NCI-H748 treated with DMSO at 0.1 percent for 48 hours (cell line): ENCODE results near the gene ZNF232.
"Not testable (repeated sequence)": the region's sequence is repeated elsewhere in the genome, so short reads cannot be mapped to it uniquely, and the experiment has no call there.

Source experiments
- DNase-seq: peaks from one replicate; lab custom pipeline; 2025; lab: John Stamatoyannopoulos, UW

The ZNF232 gene

GRCh38 chr17:5097101-5097834 is 14.4 kb downstream of the ZNF232 start:
- DNase-seq, result peak; percentile 87

- no peak for DNase-seq
Observed at GRCh38 chr17:5096731-5097100, 15.0 kb downstream of the ZNF232 start.

GRCh38 chr17:5092218-5093010 is 19.3 kb downstream of the ZNF232 start:
- no peak for DNase-seq

DNA sequence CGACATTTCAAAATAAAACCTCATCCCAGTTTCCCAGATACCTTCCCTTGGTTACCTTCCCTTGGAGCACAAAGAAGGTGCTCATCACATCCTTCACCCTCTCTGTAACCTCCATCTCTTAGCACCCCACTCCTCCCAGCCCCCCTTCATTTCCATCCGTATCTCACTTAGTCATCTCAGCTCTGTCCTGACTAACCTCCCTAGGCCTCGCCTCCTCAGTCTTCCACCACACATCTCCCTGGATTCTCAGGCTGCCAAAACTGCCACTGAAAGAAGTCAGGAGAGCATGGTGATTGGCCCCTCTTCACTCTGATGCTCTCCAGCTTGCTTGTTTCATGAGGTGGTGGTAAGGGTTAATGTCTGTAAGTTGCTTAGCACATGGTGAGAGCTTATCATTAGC is 31.1 kb downstream of the ZNF232 start:
- DNase-seq, result no peak

GRCh38 chr17:5078106-5079028 is 33.3 kb downstream of the ZNF232 start, which contains the start of gene ZFP3:
Gene ZFP3, plus strand, starts transcription at chr17:5078467. Its CDS starts 13,038 bp downstream, at chr17:5091505.
- DNase-seq, result peak; percentile 86

DNA sequence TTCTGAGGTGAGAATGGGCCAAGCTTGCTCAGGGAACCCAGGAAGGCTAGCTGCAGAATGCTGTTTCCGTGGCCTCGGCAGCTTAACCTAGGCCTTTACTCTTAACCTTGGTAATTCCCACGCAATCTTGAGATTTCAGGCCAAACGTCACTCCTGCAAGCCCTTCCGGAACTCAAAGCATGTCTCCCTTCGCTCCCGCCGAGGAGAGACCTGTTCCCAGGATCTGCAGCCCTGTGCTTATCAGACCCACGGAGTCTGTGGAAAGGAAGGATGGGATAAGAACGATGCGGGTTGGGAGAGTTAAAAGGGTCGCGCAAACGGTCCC is 33.9 kb downstream of the ZNF232 start:
- DNase-seq, result no peak

GRCh38 chr17:5077275-5077674 is 34.4 kb downstream of the ZNF232 start:
- DNase-seq, result not testable (repeated sequence)

DNA sequence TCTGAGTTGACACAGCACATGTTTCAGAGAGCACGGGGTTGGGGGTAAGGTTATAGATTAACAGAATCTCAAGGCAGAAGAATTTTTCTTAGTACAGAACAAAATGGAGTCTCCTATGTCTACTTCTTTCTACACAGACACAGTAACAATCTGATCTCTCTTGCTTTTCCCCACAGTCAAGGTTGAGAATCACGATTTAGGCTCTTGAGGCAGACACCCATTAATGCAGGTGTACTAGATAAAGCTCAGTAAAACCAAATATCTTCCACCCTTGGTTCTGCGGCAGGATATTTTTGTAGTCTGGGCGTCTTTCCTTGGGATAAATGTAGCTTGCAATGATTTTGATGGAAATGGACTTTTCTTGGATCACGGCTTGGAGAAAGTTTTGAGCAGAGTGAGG is 36.2 kb downstream of the ZNF232 start:
- DNase-seq, result not testable (repeated sequence)

GRCh38 chr17:5069724-5070123 is 42.0 kb downstream of the ZNF232 start:
- no peak for DNase-seq

GRCh38 chr17:5068236-5068635 is 43.4 kb downstream of the ZNF232 start:
- DNase-seq, result no peak

- DNase-seq, result no peak
Observed at GRCh38 chr17:5065227-5065744, 46.4 kb downstream of the ZNF232 start.
